Cortex of kidney (tissue), 1 donor: Measurements from ENCODE around the gene FAM83B.
"Not testable (repeated sequence)": the region's sequence is repeated elsewhere in the genome, so short reads cannot be mapped to it uniquely, and the experiment has no call there.

Experiments
- DNase-seq: peaks from one replicate; lab custom pipeline; 2025; lab: John Stamatoyannopoulos, UW

Gene FAM83B

GRCh38 chr6:54897462-54898189 lies 51.1 kb downstream of the FAM83B start:
- DNase-seq = no peak

DNA sequence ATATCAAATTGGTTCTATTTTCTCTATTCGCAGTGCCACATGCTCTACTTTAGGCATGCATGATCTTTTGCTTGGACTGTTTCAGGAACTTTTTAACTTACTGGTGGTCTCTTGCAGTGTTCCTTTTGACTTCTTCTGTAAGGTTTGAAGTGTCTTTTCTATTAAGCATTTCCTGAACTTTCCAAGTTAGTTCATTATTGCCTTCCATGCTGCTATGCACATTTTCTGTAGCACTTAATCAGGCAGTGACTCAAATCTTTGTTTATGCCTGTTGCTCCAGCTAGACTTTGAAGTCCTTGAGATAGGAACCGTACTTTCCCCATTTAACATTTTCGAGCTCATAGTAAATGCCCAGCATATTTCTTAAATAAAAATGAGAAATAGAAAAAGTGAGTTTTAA lies 52.2 kb downstream of the FAM83B start:
- no peak for DNase-seq

- no peak for DNase-seq
These were observed 52.9 kb downstream of the FAM83B start for GRCh38 chr6:54899442-54899841.

- no peak for DNase-seq
These were observed 53.4 kb downstream of the FAM83B start for GRCh38 chr6:54899986-54900385.

DNA sequence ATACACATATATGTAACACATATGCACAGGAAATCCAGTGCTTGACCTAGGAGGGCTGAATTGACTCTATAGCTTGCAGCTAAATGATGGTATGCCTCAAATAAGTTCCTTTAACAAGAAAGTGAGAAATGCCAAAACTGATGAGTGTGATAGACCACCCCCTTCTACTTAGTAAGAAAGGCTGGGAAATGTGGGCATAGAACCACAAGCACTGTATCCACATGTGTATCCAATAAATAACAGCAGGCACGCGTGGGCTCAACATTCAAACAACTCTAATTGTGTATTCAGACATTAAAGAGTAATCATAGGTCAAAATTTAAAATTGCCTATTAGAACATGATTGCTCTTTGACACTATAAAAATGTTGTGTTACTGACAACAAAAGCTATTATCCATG lies 54.1 kb downstream of the FAM83B start:
- no peak for DNase-seq

DNA sequence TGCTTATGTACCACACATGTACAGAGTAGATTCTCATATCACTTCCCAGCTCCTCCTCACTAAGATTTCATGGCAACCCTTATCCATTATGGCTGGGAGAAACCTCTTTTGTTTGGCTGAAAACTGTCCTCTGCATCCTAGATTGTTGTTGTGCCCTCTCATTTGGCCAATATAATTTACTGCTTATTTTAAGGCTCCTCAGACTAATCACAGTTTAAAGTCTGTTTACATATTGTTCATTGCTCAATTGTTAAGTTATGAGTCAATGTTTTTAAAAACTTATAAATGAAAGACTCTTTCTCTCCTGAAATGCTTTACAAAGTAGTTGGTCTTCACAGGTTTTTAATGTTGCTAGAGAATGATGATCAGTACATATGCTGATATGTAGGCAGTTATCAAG lies 57.3 kb downstream of the FAM83B start:
- DNase-seq = no peak

- no peak for DNase-seq
These were observed 60.8 kb downstream of the FAM83B start for GRCh38 chr6:54907355-54907754.

- DNase-seq = no peak
These were observed 62.6 kb downstream of the FAM83B start for GRCh38 chr6:54909184-54909583.

DNA sequence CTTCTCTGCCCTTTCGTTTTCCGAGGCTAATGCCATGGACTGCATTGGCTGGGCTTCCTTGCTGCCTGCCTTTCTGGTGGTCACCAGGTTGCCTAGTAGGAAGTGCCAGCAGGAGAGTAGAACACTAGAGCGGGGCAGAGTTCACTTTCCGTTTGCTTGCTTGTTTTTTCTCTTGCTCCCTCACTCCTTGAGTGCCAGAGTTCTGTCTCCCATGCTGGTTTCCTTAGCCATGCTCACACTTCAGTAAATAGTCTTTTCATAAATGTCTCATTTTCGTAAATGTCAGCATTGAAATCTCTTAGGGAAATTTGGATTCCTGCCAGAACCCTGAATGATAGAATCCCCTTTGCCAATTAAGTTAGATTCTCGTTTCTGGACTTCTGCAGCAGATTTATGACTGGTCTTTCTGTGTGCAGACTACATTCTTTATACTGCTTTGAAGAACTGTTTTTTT lies 63.9 kb downstream of the FAM83B start:
- no peak for DNase-seq

- DNase-seq = no peak
These were observed 64.3 kb downstream of the FAM83B start for GRCh38 chr6:54910921-54911320.

DNA sequence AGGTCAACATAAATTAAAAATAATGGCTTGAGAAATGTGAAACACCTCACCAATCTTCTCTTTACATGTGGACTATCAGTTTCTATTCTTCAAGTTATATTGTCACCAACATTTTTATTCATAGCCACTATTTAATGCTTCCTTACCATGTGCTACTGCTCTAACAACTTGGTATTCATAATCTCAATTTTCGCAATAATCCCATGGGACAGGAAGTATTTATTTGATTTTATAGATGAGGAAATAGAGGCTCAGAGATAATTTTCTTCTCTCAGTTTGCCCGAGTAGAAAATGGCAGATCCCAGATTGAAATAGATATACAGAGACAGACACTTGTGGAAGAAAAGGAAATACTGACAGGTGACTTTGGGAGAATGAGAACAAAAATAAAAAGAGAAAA lies 66.6 kb downstream of the FAM83B start:
- no peak for DNase-seq

GRCh38 chr6:54916858-54917257 lies 70.3 kb downstream of the FAM83B start:
- DNase-seq = no peak

GRCh38 chr6:54920628-54921027 lies 74.1 kb downstream of the FAM83B start:
- no peak for DNase-seq

DNA sequence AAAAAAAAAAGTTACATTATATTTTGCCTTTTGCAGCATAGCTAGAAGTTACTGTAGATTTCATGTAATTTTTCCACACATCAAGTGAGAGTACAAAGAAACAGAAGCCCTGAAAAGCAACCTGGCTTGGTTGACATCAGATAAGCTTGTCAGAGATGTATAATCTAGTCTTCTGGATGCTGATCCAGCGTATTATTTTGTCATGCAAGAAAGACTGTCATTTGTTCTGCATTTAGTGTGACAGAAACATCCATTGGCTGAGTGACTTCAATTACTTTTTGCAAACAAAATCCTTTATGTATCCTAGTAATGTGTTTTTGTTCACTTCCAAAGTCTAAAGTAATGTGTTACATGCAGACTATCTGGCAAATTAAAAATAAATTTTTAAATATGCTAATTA lies 75.3 kb downstream of the FAM83B start:
- DNase-seq = no peak

DNA sequence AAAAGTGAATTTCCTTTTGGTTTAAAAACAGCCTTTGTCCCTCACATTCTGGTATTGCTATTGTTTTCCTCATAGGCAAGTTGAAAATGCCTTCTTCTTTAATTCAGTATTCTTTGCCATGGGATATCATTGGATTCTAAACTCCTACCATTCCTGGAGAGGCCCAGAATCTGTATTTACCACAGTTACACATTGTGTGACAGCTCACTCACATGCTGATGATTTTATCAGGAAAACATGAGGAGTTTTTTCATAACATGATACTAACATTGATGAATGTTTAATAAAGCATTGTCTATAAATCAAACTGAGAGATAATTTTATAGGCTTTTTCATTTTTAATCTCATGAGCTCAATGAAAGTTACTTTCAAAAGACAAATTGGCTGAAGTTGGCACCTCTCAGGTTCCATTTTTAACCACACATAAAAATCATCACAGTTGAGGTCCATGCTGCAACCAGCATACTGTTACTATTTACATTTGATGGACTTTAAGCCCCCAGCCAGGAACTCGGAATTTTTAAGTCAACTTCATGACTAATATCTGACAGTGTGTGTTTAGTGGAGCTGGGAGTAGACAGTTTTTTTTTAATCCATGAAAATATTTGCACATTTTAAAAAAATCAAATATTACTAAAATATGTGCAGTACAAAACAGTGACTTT lies 82.8 kb downstream of the FAM83B start:
- DNase-seq = no peak

DNA sequence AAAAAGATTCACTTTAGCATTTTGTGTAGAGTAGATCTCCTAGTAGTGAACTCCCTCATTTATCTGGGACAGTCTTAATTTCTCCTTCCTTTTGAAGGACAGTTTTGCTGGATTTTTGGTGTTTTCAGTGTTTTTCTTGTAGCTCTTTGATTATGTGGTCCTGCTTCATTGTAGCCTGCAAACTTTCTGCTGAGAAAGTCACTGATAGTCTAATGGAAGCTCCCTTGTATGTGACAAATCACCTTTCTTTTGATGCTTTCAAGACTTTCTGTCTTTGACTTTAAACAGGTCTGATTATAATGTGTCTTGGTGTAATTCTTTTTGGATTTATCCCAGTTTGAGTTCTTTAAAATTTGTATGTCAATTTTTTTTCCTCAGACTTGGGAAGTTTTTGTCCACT lies 86.1 kb downstream of the FAM83B start:
- no peak for DNase-seq

- DNase-seq = no peak
These were observed 89.2 kb downstream of the FAM83B start for GRCh38 chr6:54935739-54936138.

- no peak for DNase-seq
These were observed 90.8 kb downstream of the FAM83B start for GRCh38 chr6:54937371-54937770.

- DNase-seq = no peak
These were observed 111.1 kb downstream of the FAM83B start for GRCh38 chr6:54957698-54958097.

GRCh38 chr6:54958446-54958845 lies 111.9 kb downstream of the FAM83B start:
- no peak for DNase-seq

- DNase-seq = no peak
These were observed 113.2 kb downstream of the FAM83B start for GRCh38 chr6:54959820-54960219.

DNA sequence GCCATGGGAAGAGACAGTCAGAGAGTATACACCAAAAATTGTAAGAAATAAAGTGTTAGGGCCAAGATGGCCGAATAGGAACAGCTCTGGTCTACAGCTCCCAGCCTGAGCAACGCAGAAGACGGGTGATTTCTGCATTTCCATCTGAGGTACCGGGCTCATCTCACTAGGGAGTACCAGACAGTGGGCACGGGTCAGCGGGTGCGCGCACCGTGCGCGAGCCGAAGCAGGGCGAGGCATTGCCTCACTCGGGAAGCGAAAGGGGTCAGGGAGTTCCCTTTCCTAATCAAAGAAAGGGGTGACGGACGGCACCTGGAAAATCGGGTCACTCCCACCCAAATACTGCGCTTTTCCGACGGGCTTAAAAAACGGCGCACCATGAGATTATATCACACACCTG lies 114.8 kb downstream of the FAM83B start:
- not testable (repeated sequence) for DNase-seq

GRCh38 chr6:54970337-54970736 lies 123.8 kb downstream of the FAM83B start:
- no peak for DNase-seq

DNA sequence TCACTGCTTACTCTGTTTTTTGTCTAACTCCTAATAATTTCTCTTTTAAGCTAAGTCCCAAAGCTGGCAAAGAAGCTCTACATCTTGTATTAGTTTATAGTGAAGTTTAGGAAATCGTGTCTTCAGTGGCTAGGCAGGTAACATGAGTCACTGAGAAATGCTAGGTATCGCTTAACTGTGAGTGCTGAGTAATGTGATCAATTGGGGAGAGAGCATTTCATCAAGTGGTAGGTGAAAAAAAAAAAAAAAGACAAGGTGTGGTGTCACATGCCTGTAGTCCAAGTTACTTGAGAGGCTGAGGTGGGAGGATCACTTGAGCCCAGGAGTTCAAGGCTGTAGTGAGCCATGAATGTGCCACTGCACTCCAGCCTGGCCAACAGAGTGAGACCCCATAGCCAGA lies 125.3 kb downstream of the FAM83B start:
- no peak for DNase-seq
